Measurements from ENCODE around the gene SPRR2E.
"Not testable (repeated sequence)": the region's sequence is repeated elsewhere in the genome, so short reads cannot be mapped to it uniquely, and the experiment has no call there.

The SPRR2E gene

GRCh38 chr1:153094426-153094825 lies at the start of gene SPRR2E:
SPRR2E (minus strand) TSS chr1:153094526; CDS start chr1:153093751, 775 bp downstream.
- in situ Hi-C loops (cut with HindIII; ENCODE audit: low sequenced_read_pairs): no loop called here

GRCh38 chr1:153141377-153141776 lies 47.1 kb upstream of the SPRR2E start:
- in situ Hi-C loops (cut with HindIII; ENCODE audit: low sequenced_read_pairs): no loop called here

- in situ Hi-C loops (cut with HindIII; ENCODE audit: low sequenced_read_pairs): no loop called here
Observed at GRCh38 chr1:153140484-153140883, 46.2 kb upstream of the SPRR2E start.

GRCh38 chr1:153133743-153134142 lies 39.4 kb upstream of the SPRR2E start:
- in situ Hi-C loops (cut with HindIII; ENCODE audit: low sequenced_read_pairs): no loop called here

- in situ Hi-C loops (cut with HindIII; ENCODE audit: low sequenced_read_pairs): no loop called here
Observed at GRCh38 chr1:153133267-153133666, 38.9 kb upstream of the SPRR2E start.

- in situ Hi-C loops (cut with HindIII; ENCODE audit: low sequenced_read_pairs): not testable (repeated sequence)
Observed at GRCh38 chr1:153128688-153129087, 34.4 kb upstream of the SPRR2E start.

GRCh38 chr1:153127296-153127695 lies 33.0 kb upstream of the SPRR2E start:
- in situ Hi-C loops (cut with HindIII; ENCODE audit: low sequenced_read_pairs): no loop called here

- in situ Hi-C loops (cut with HindIII; ENCODE audit: low sequenced_read_pairs): no loop called here
Observed at GRCh38 chr1:153125536-153125935, 31.2 kb upstream of the SPRR2E start.

- in situ Hi-C loops (cut with HindIII; ENCODE audit: low sequenced_read_pairs): not testable (repeated sequence)
Observed at GRCh38 chr1:153123793-153124192, 29.5 kb upstream of the SPRR2E start.

GRCh38 chr1:153122831-153123421 lies 28.6 kb upstream of the SPRR2E start:
- in situ Hi-C loops (cut with HindIII; ENCODE audit: low sequenced_read_pairs): no loop called here

GRCh38 chr1:153120945-153121344 lies 26.6 kb upstream of the SPRR2E start:
- in situ Hi-C loops (cut with HindIII; ENCODE audit: low sequenced_read_pairs): no loop called here

- in situ Hi-C loops (cut with HindIII; ENCODE audit: low sequenced_read_pairs): no loop called here
Observed at GRCh38 chr1:153119491-153119971, 25.2 kb upstream of the SPRR2E start.

GRCh38 chr1:153115264-153115663 lies 20.9 kb upstream of the SPRR2E start:
- in situ Hi-C loops (cut with HindIII; ENCODE audit: low sequenced_read_pairs): not testable (repeated sequence)

GRCh38 chr1:153113416-153113815 lies 19.1 kb upstream of the SPRR2E start, which contains the start of gene SPRR2F:
SPRR2F (minus strand) TSS chr1:153113516; CDS start chr1:153112733, 783 bp downstream.
- in situ Hi-C loops (cut with HindIII; ENCODE audit: low sequenced_read_pairs): no loop called here

GRCh38 chr1:153112454-153112853 lies 18.1 kb upstream of the SPRR2E start:
- in situ Hi-C loops (cut with HindIII; ENCODE audit: low sequenced_read_pairs): not testable (repeated sequence)

- in situ Hi-C loops (cut with HindIII; ENCODE audit: low sequenced_read_pairs): no loop called here
Observed at GRCh38 chr1:153100245-153100644, 5.9 kb upstream of the SPRR2E start.

- in situ Hi-C loops (cut with HindIII; ENCODE audit: low sequenced_read_pairs): no loop called here
Observed at GRCh38 chr1:153099461-153100045, 5.2 kb upstream of the SPRR2E start.

- in situ Hi-C loops (cut with HindIII; ENCODE audit: low sequenced_read_pairs): no loop called here
Observed at GRCh38 chr1:153095764-153096163, 1.4 kb upstream of the SPRR2E start.

GRCh38 chr1:153087652-153088051 lies 6.7 kb downstream of the SPRR2E start:
- in situ Hi-C loops (cut with HindIII; ENCODE audit: low sequenced_read_pairs): no loop called here

GRCh38 chr1:153081736-153082135 lies 12.6 kb downstream of the SPRR2E start:
- in situ Hi-C loops (cut with HindIII; ENCODE audit: low sequenced_read_pairs): no loop called here

- in situ Hi-C loops (cut with HindIII; ENCODE audit: low sequenced_read_pairs): no loop called here
Observed at GRCh38 chr1:153072806-153073726, 21.3 kb downstream of the SPRR2E start.
